Activated T-cell treated with anti-CD3 and anti-CD28 coated beads, Interleukin-2, amount 50 U/mL, for 48 hours (primary cell): ENCODE data around the gene HGF.

Source experiments
- DNase-seq, 2 experiments: peaks; one replicate each; pipeline ENCODE4 v3.0.0-alpha.2; 2020

The HGF gene

DNA sequence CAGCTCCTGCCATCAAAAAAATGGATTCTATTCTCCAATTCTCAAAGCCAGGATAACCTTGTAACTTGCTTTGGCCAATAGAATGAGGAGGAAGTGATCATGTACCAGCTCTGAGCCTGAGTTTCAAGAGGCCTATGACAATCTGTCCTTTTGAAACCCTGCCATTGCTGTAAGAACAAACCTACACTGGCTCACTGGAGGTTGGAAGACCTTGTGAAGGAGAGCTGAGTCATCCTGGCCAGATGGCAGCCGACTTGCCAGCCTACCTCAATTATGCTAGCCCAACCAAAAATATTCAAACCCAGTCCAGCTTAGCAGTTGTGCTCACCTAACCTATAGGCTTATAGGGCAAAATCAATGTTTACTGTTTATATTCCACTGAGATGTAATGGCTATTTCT is 93.0 kb downstream of the HGF start:
- no peak for DNase-seq

DNA sequence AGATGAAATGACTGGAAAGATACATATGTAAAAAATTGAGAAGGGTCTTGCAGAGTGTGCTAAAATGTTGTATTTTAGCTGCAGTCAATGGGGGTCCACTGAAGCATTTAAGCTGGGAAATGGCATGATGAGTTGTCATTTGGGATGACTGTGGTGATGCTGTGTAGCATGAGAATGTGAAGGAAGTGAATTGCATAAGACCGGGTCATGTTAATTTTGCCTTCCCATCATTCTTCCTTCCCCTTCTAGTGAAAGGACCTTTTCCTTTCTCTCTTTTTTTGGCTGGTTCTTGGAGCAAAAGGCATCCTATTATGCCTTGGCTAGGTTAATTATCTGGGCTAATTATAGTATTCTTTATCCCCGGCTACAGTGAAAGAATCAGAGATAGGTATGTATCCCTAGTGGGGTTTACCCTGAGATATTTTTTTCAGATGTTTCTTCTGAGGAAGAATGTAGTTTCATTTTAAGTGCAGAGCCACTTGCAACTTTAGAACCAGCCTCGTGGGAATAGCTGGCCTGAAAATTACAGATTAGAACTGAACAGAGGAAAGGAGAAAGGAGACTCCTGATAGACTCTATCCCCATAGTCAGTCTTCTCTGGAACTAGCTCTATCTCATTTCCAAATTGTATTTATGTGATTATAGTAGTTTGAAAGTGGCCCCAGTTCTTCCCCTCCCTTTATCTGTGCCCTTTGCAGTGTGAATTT is 93.6 kb downstream of the HGF start:
- DNase-seq, result no peak

DNA sequence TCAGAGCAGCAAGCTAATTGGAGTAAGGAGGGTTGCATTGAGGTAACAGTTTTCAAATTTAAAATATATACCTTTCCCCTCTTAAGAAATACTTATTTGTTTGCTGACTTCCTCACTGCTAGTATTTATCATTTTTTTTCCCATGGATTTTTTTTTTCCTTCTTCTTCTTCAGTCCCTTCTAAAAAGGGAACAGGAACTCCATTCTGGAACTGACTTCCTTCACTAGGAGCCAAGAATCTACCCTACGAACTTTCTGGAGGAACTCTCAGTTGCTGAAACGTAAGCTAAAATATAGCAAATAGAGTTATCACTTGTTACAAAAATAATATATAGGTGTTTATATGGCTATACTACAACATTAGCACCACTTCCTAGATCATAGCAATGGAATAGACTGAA is 95.4 kb downstream of the HGF start:
- DNase-seq, result no peak

DNA sequence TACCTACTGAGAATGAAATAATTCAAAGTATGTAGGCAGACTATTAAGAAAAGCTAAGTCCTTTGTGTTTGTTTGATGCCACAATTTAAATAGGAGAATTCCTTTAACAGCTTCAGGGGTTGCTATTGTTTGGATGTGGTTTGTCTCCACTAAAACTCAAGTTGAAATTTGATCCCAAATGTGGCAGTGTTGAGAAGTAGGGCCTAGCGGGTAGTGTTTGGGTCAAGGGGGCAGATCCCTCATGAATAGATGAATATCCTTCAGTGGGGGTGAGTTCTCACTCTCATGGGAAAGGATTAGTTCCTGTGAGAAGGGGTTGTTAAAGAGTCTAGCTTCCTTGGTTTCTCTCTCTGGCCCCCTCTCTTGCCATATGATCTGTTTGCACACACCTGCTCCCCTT is 97.0 kb downstream of the HGF start:
- no peak for DNase-seq

DNA sequence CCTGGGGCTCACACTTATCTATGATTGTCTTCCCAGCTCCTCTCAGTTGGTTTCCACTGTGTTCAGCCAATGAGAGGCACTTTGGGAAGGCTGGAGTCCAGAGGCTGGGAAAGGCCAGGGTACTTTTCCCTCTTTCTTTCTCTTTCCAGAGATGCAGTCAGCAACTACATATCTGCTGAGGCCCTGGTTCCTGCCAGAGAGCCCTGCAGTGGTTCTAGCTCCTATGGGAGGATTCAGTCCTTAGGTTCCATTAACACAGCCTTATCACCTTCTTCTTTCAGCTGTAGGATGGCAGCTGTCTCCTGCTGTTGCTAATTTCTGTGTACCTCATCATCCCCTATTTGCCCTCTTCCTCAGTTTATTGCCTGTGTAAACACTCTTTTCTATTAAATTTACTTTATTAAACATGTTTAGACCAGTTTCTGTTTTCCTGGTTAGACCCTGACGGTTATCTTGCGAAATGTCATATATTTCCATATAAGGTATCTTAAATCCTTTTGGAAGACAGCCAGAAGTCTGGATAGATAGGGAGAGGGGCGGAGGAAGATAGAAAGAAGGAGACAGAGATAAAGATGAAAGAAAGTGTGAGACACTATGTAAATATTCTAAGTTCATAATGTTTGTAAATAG is 100.3 kb downstream of the HGF start:
- no peak for DNase-seq

DNA sequence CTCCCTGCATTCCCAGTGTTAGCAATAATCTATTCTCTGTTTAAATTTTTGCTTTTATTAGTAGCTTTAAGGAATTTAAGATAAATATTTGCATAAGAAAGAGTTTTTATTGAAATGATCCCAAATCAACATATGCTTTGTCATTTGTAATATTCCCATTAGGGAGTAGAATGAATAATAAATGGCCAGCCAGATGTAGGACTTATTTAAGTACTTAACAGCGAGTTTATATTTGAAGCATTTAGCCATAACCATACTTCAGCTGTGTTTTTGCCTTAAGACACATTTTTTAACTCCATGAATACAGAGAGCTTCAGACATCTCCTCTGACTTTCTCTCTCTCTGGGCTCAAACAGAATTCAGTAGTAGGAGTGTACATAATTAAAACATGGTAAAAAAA is 103.6 kb downstream of the HGF start:
- DNase-seq, result no peak

DNA sequence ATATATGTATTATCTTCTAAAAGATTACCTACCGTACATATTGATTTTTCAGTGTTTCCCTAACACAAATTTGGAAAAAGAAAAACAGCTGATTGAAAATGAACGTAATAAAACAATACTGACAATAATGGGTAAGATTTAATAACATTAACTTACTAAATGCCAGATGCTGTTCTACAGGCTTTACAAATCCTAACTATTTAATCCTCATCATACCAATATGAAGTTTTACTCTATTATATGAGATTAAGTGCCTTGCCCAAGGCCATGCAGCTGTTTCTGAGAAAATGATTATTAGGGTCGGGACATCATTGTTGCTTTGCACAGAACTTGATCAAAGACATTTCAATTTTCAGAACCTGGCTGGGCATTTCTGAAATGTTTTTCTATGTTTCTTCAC is 104.6 kb downstream of the HGF start:
- no peak for DNase-seq

DNA sequence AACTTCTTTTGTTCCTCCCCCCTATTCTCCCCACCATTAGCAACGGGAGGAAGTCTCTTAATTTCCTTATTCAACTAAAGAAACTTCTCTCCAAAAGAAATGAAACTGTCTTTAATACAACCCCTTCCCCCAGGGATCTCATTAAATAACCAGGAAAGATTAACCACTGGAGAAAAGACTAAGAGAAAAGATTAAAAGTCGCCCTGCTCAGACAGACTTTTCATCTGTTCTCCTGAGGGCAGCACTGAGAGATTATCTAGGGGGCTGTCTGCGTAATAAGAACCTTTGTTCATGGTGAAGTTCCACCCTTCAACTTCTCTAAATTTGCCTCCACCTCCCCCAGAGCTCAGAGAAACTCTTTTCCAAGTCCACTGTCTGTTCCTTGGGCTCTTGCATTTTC is 105.5 kb downstream of the HGF start:
- no peak for DNase-seq

DNA sequence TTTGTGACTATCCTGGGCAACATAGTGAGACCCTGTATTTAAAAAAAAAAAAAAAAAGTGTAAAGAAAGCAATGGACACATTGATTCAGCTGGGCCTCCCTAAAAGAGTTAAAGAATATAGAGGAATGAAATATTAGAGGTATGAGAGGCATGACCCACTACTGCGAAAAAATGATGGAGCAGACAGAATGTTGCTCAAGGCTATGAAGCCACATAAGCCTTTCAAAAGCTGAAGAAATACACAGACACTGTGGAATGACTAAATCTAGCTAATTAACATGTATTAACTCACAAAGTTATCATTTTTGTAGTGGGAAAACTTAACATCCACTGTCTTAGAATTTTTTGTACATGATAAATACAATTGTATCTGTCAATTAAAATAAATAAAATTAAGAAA is 107.3 kb downstream of the HGF start:
- no peak for DNase-seq

DNA sequence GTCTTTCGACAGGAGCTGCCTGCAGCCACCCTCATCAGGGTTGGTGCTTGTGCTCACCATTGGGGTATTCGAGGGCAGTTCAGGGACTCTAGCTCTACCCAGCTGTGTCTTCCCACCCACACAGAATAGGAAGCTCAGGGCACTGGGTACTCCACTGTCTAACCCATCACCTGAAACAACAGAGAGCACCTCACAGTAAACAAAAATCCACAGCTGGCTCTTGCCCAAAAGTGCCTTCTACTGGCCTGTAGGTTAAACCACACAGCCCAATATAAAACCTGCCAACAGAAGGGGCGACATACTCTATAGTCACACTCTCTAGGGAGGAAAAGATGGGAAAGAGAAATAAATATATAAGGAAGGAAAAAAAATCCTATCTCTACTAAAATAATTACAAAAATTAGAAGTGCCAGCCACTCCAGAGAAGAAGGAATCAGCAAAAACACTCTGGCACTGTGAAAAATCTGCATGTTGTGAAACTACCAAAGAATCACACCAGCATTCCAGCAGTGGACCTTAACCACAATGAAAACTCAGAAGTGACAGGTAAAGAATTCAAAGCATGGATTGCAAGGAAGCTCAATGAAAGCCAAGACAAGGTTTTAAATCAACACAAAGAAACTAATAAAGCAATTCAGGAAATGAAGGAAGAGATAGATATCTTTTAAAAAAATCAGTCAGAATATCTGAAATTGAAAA is 110.0 kb downstream of the HGF start:
- DNase-seq, result no peak

DNA sequence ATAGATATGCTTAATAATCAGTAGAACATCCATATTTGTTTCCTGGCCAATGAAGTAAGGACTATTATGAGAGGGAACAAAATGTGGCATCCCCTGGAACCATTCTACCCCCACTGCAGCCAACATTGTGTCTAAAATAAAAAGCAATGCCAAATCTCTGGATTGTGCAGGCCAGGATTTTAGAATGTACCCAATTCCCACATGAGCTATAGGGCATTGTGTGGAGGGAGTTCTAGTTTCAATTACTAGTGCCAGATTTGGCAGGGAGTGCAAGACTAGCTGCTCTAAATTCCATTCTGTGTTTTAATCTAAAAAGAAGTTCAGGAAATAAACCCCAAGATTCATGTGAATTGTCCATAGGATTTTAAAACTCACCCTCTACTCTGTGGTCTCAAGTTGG is 112.3 kb downstream of the HGF start:
- no peak for DNase-seq

DNA sequence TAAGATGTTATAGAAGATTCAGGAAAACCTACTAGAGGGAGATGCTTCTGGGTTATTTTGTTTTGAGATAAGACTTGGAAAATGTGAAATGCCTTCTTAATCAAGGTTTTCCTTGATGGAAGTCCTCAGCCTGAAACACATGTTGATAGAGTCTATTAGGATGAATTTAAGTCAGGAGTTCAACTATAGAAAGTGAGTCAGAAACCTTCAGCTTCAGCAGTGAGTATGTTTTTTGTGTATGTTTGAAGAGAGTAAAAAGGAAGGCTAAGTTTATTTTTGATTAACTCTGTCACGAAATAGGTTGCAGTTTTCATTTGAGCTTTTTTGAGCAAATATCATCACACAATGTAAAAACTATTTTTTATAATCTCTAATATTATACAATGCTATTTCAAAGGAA is 114.6 kb downstream of the HGF start:
- no peak for DNase-seq

DNA sequence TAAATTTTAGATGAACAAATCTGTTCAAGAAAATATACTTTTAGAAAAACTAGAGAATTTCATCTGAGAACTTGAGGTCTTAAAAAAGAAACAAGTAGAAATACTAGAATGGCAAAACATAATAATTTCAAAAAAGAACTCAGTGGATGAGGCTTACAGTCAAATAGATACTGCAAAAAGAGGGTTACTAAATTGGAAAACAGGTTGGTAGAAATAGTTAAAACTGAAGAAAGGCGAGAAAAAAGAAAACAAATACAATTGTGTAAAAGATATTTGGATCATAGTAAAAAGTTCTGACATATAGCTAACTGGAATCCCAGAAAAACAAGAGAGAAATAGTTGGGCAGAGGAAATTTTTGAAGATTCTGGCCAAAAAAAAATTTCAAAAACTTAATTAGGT is 117.6 kb downstream of the HGF start:
- no peak for DNase-seq
